UCSD-AML1 (cell line): ENCODE measurements around the gene RNASET2.
A peak's percentile ranks its signal among the peaks of the same experiment; 100 is the strongest.

ENCODE experiments used
- DNase-seq: peaks from one replicate; lab custom pipeline; 2025; ENCODE audit not compliant: unreplicated experiment; lab: John Stamatoyannopoulos, UW

Gene RNASET2

DNA sequence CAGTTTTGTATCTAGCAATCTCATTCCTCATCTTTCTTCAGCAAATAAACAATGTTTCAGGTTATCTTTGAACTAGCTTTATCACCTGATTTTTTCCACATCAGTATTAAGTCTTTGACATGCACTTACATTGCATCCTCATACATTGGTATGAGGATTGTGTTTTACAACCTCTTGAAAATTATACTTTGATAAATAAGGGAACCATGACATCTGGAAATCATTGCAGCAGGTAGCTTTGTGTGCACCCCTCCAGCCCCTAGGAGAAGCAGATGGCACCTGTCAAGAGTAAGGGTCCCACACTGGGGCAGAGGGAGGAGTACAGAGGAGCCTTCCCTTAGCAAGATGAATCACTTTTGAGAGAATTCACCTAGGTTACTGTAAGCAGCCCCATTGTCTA, 13.7 kb upstream of the RNASET2 start:
- no peak for DNase-seq

DNA sequence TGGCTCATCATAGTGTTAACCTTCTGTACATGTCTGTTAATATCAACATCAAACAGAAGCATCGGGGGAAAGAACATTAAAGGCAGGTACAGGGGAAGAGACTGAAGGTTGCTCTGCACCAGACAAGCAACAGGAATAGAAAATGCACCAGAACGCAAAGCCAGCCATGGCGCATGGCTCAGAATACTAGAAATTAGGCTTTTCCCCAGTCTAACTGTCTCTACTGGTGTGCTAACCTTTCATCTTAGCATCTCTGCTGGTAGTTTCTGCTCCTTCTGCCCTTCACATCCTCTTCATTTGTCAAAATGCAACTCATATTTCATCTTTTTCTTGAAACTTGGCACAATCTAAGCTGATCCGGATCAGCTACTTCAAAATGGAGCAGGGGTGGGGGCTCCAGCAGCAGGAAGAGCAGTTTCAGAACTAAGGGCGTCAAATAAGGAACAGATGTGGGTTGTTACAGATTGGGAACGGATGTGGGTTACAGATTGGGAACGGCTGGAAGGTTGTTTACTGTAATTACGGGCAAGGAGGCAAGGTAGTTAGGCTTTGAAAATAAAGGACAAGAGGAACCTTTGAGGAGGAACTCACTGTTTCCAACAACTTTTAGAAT, 13.1 kb upstream of the RNASET2 start:
- DNase-seq = no peak

- DNase-seq = no peak
Observed at GRCh38 chr6:166966268-166966667, 9.9 kb upstream of the RNASET2 start.

GRCh38 chr6:166960609-166960978, 4.2 kb upstream of the RNASET2 start:
- DNase-seq = no peak

- no peak for DNase-seq
Observed at GRCh38 chr6:166959911-166960608, 3.7 kb upstream of the RNASET2 start.

- DNase-seq = no peak
Observed at GRCh38 chr6:166958926-166959861, 2.8 kb upstream of the RNASET2 start.

GRCh38 chr6:166957805-166958076, 1.4 kb upstream of the RNASET2 start:
- no peak for DNase-seq

DNA sequence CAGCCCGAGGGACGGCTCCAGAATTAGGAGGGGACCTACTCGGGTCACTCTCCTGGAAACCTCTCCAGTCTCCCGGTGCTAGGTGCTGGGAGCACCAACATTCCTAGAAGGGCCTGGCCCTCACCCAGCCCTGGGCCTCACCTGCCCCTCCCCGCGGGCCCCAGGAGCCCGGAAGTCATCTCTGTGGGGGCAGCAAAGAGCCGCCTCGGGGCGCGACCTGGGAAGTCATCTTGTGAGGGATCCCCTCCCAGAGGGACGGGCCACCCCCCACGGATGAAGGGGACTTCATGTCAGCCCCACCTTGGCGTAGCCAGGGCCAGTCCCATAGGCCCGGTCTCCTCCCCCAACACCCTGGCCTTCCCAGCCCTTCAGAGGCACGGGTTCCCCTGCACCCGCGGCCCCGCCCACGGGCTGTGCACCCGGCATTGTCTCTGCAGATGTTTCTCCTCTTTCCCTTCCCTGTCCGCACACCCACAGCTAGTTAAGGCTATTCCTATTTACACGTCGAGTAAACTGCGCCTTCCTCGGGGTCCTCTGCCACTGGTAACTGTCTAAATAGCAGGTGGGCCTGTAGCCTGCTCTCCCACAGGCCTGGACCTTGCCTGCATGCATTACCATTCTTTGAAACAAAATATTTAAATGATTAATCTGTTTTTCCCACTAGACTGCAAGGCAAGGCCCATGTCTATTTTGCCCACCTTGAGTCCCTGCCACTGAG, 896 bp upstream of the RNASET2 start:
- DNase-seq = no peak

GRCh38 chr6:166955865-166956443, 396 bp downstream of the RNASET2 start:
- DNase-seq = no peak

DNA sequence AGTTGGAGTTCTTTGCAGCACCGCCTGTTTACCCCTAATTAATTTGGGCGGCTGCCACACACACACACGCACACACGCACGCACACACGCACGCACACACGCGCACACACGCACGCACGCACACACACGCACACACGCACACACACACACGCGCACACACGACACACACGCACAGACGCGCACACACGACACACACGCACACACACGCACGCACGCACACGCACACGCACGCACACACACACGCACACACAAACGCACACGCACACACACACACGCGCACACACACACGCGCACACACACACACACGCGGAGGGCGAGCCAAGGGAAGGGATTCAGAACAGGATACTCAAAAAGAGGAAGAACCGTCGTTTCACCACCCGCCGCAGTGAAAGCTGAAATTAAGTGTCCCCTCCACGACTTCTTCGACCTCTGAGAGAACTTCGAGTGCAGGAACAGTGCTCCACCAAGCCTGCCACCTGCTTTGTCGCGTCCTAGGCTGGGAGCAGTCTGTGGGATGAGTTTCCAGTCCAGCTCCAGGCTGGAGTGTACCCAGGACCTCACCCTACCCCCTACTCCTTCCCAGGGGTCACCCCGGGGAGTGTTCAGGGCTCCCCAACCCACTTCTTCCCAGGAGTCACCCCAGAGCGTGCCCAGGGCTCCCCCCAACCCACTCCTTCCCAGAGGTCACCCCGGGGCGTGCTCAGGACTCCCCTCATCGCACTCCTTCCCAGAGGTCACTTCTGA, 1.1 kb downstream of the RNASET2 start:
- DNase-seq = peak; percentile 66

GRCh38 chr6:166954118-166954713, 2.1 kb downstream of the RNASET2 start:
- DNase-seq = no peak

DNA sequence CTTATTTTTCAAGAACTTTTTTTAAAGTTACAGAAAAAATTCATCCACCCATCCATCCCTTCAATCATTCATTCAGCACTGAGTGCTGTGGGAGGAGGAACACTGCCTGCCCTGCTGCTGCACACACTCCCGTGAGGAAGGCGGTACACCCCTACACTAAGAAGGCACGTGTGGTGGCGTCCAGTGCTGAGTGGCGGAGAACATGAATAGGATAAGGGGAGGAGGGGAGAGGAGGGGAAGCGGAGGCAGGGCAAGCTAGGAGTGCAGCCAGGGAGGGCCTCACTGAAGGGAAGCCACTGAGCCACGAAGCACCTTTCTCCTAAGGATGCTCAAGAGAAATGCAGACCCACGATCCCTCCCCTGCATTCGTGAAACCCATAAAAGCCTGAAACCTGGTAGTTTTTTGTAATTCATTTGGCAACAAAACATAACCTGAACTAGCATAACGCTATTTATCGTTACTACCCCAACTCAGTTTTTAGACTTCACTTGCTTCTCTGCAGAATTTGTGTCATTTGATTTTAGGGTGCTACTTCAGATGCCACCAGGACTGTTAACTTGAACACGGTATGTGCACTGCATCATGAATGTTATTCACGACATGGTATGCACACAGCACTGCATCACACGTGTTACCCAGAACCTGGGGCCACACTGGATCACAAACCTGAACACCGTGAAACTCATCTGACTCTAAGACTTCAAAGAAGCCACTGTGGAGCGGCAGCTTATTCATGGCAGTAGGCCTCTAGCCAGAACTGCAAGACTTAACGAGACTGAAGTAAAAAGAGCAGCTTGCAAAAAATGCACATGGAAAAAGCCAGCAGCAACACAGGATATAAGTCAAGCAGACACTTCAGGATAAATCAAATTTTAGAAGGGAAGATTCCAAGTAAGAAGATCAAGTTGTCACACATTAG, 3.5 kb downstream of the RNASET2 start:
- DNase-seq = no peak

DNA sequence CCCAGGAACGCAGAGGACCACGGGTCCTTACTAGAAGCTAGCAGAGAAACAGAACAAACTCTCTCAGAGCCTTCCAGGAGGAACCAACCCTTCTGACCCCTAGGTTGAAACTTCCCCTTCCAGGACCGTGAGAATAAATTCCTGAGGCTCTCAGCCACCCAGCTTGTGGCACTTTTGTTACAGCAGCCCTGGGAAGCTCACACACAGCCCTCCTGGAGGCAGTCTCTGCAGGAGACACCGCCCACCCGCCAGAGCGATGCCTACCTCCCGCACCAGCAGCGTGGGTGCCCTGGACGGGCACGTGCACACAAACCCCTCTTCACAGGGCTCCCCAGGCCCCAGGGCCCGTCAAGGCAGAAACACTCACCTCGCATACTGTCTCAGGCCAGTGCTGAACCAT, 4.2 kb downstream of the RNASET2 start:
- DNase-seq = no peak

GRCh38 chr6:166951670-166952060, 4.7 kb downstream of the RNASET2 start:
- DNase-seq = no peak

GRCh38 chr6:166950892-166951669, 5.3 kb downstream of the RNASET2 start:
- DNase-seq = peak; percentile 69

DNA sequence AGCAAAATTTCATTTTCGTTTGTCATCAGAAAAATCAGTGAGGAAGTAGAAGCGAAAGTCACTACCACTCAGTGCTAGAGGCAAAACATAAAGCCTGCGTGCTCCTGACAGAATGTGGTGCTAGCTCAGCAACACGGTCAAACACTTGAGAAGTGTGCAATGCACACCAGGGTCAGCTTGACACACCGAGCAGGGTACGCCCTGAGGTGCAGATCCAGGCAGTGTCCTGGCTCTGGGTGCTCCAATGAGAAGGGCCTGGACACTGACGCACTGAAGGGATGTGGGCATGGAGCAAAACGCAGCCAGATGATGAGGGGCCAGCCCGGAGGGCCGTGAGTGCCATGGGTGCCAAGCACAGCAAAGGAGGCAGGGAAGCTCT, 5.9 kb downstream of the RNASET2 start:
- no peak for DNase-seq

DNA sequence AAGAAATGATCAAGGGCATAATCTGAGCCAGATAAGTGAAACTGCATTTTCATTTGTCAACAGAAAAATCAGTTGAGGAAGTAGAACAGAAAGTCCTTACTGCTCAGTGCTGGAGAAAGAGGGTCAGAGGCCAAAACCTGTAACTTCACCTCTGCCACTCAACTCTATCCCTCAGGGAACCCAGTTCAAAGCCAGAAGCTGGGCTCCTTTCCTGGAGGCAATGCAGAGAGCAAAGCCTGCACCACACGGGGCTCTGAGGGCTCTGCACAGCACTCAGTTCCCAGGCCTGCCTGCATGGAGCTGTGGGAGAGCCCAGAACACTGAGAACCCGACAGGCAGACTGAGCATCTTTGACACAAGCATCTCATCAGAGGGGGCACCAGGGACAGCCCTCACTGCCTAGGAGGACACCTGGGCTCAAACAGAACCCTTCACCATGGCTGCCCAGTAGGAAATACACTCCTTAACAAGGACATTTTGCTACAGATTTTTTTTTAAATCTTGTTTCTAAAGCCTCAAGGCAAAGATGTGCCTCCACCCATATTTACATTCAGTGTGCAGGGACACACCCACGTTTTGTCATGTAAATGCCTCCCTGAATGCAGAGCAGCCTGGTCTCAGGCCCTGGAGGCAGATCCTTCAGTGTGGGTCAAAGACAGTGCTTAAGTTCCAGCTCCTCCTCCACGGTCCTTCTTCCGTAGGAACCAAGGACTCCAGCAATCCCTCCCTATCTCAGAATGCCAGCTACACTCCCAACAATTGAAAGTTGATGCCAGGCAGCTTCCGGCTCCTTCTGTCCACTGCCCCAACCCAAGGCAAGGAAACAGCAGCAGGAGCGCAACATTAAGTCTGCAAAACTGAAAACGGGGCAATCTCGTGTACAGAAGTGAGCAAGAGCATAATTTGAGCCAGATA, 6.6 kb downstream of the RNASET2 start:
- DNase-seq = no peak
